ENCODE measurements around the gene RSBN1L. TPM values are rescaled to one million over a fixed set of nuclear protein-coding genes. Genes with fewer than 3 reads are reported as not detected.

RSBN1L gene
- total RNA-seq, 1 donor = 21.4 TPM

DNA sequence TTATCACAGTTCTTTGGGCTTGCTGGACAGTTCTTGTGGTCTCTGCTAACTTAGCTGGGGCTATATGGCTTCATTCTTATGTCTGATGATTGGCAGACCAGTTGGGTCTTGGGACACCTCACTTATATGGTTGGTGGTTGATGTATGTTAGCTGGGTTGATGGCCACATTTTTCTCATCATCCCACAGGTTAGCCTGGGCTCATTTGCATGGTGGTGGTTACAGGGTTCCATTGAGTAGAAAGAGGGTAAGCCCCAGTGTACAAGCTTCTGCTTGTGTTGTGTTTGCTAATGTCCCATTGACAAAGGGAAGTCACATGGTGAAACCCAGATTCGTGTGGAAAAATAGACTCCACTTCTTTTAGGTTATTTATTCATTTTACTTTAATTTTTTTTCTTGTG lies 61.3 kb downstream of the RSBN1L start:
- H3K4me1 ChIP-seq (ENCODE audit: insufficient read depth, low read length) = no peaks in the 10 kb centered on the region
- TF ChIP-seq, protein P1, sequence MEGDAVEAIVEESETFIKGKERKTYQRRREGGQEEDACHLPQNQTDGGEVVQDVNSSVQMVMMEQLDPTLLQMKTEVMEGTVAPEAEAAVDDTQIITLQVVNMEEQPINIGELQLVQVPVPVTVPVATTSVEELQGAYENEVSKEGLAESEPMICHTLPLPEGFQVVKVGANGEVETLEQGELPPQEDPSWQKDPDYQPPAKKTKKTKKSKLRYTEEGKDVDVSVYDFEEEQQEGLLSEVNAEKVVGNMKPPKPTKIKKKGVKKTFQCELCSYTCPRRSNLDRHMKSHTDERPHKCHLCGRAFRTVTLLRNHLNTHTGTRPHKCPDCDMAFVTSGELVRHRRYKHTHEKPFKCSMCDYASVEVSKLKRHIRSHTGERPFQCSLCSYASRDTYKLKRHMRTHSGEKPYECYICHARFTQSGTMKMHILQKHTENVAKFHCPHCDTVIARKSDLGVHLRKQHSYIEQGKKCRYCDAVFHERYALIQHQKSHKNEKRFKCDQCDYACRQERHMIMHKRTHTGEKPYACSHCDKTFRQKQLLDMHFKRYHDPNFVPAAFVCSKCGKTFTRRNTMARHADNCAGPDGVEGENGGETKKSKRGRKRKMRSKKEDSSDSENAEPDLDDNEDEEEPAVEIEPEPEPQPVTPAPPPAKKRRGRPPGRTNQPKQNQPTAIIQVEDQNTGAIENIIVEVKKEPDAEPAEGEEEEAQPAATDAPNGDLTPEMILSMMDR (IDR thresholded peaks at IDR 0.05; ENCODE audit: extremely low read depth, low read depth, low read length) = no peak
- no peak overlapping the region for H3K27ac ChIP-seq (ENCODE audit: low read depth, low read length)
- no peaks in the 10 kb centered on the region for H3K36me3 ChIP-seq (ENCODE audit: insufficient read depth, low read length)
- no peaks in the 10 kb centered on the region for H3K9me3 ChIP-seq (ENCODE audit: low read depth, low read length)
- H3K27me3 ChIP-seq (ENCODE audit: insufficient read depth, low read length) = no peaks in the 10 kb centered on the region
- no peak for DNase-seq (ENCODE audit: insufficient read length, low spot score, missing footprints)
- H3K4me2 ChIP-seq (ENCODE audit: insufficient read depth, low read length) = no peak overlapping the region
- H4K20me1 ChIP-seq (ENCODE audit: insufficient read depth, low read length) = no peaks in the 10 kb centered on the region
- H2AFZ ChIP-seq (ENCODE audit: low read length) = no peak overlapping the region
- H3K79me2 ChIP-seq (ENCODE audit: insufficient read depth, low read length) = peaks cover 40% of the 10 kb centered on the region
- no peak overlapping the region for H3K4me3 ChIP-seq (ENCODE audit: insufficient read depth, low read length)

DNA sequence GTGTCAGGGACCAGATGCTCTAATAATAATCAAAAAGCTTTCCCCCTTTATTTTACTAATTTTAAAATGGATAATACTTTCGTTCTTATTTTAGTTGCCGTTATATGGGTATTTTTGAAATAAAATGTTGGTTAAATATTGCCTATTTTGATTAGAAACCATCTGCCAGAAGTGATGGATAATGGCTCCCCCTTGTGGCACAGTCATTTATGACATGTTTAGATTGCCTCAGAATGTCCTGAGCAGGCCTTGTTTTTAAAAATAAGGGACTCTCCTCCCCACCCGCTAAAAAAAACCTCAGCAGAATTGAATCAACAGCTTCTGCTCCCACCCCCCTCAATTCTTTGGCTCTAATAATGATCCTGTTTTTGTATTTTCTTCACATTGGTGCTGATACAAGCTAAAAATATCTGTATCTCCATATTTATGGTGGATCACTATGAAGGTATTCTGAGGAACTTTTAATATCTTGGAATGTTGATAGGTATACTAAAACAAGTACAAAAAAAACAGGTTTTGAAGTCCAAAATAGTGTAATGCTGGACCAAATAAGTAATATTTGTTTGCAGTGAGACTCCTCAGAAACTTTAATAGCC lies 63.1 kb downstream of the RSBN1L start:
- H3K4me3 ChIP-seq (ENCODE audit: insufficient read depth, low read length) = peak overlapping the region; percentile 45
- peak overlapping the region; percentile 32 for H2AFZ ChIP-seq (ENCODE audit: low read length)

DNA sequence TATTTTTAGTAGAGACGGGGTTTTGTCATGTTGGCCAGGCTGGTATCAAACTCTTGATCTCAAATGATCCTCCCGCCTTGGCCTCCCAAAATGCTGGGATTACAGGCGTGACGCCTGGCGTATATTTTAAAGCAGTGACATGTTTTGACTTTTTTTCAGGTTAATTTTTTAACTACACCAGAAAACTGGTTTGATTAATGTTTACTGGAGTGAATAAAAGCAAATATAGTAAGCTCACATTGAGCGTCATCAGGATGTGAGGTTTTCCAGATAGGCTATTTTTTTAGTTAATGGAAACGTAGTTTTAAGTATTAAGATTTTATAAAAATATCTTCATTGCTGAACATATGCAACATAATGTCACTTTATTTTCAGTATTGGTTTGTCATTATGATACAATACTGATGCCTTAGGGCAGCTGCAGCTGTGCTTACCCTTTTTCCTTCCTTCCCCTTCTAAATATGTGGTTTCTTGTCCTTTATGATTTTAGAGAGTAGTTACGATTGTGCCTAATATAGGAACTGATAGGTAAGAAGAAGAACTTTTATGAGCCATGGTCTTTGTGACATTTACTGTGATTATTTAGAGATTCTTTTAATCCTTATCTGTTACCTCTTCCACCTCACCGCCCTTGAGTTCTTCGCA lies 64.7 kb downstream of the RSBN1L start:
- peaks cover 3% of the 10 kb centered on the region for H3K4me1 ChIP-seq (ENCODE audit: insufficient read depth, low read length)
- H3K27me3 ChIP-seq (ENCODE audit: insufficient read depth, low read length) = no peaks in the 10 kb centered on the region
- no peaks in the 10 kb centered on the region for H3K9me3 ChIP-seq (ENCODE audit: low read depth, low read length)
- H3K79me2 ChIP-seq (ENCODE audit: insufficient read depth, low read length) = peaks cover 32% of the 10 kb centered on the region
- H3K4me2 ChIP-seq (ENCODE audit: insufficient read depth, low read length) = no peak overlapping the region
- no peaks in the 10 kb centered on the region for H3K36me3 ChIP-seq (ENCODE audit: insufficient read depth, low read length)
- H2AFZ ChIP-seq (ENCODE audit: low read length) = no peak overlapping the region
- H4K20me1 ChIP-seq (ENCODE audit: insufficient read depth, low read length) = no peaks in the 10 kb centered on the region
- H3K27ac ChIP-seq (ENCODE audit: low read depth, low read length) = no peak overlapping the region
- no peak for DNase-seq (ENCODE audit: insufficient read length, low spot score, missing footprints)
- H3K4me3 ChIP-seq (ENCODE audit: insufficient read depth, low read length) = no peak overlapping the region
- TF ChIP-seq, protein P1 (IDR thresholded peaks at IDR 0.05; ENCODE audit: extremely low read depth, low read depth, low read length) = no peak

More for the DNA sequence above, 63.1 kb downstream of the RSBN1L start:
- H4K20me1 ChIP-seq (ENCODE audit: insufficient read depth, low read length) = no peaks in the 10 kb centered on the region
- H3K4me2 ChIP-seq (ENCODE audit: insufficient read depth, low read length) = peak overlapping the region; percentile 75
- H3K27ac ChIP-seq (ENCODE audit: low read depth, low read length) = peak overlapping the region; percentile 24
- no peaks in the 10 kb centered on the region for H3K4me1 ChIP-seq (ENCODE audit: insufficient read depth, low read length)
- TF ChIP-seq, protein P1 (IDR thresholded peaks at IDR 0.05; ENCODE audit: extremely low read depth, low read depth, low read length) = peak; percentile 81
- no peak for DNase-seq (ENCODE audit: insufficient read length, low spot score, missing footprints)
- H3K9me3 ChIP-seq (ENCODE audit: low read depth, low read length) = no peaks in the 10 kb centered on the region
- H3K27me3 ChIP-seq (ENCODE audit: insufficient read depth, low read length) = no peaks in the 10 kb centered on the region
- peaks cover 38% of the 10 kb centered on the region for H3K79me2 ChIP-seq (ENCODE audit: insufficient read depth, low read length)
- H3K36me3 ChIP-seq (ENCODE audit: insufficient read depth, low read length) = no peaks in the 10 kb centered on the region

DNA sequence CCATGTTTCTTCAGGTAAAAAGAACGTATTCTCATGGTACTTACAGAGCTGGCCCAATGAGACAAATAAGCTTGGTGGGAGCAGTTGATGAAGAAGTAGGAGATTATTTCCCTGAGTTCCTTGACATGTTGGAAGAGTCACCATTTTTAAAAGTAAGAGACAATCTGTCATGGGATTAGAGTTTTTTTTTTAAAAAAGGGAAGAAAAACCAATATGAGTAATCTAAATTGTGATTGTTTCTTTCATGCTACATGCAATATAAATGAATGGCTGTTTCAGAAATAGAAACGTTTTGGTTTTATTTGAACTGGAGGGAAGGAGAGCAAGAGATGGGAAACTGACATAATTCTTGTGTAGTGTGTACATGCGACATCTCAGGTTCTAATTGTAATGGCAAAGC lies 69.2 kb downstream of the RSBN1L start:
- Histone ChIP-seq H3K27ac (ENCODE audit: low read depth, low read length) (peak overlapping the region; percentile 50), H3K27me3 (ENCODE audit: insufficient read depth, low read length) (no peaks in the 10 kb centered on the region), H3K36me3 (ENCODE audit: insufficient read depth, low read length) (peaks cover 2% of the 10 kb centered on the region), H3K4me2 (ENCODE audit: insufficient read depth, low read length) (no peak overlapping the region), H4K20me1 (ENCODE audit: insufficient read depth, low read length) (no peaks in the 10 kb centered on the region), H3K9me3 (ENCODE audit: low read depth, low read length) (no peaks in the 10 kb centered on the region), H3K4me1 (ENCODE audit: insufficient read depth, low read length) (peaks cover 6% of the 10 kb centered on the region), H3K79me2 (ENCODE audit: insufficient read depth, low read length) (peaks cover 21% of the 10 kb centered on the region), H3K4me3 (ENCODE audit: insufficient read depth, low read length) (no peak overlapping the region), H2AFZ (ENCODE audit: low read length) (peak overlapping the region; percentile 37)
- TF ChIP-seq, protein P1 (IDR thresholded peaks at IDR 0.05; ENCODE audit: extremely low read depth, low read depth, low read length) = no peak
- DNase-seq (ENCODE audit: insufficient read length, low spot score, missing footprints) = no peak
